WERI-Rb-1 (cell line): ENCODE data around the gene WFS1.

Experiments used
- DNase-seq: peaks from one replicate; pipeline ENCODE4 v3.0.0-alpha.2; 2020
- H3K27ac ChIP-seq: fragments of 250-450 bp; sonication (Bioruptor Pico); 2 replicates; pipeline ENCODE4 v1.5.1; 2020; ENCODE audit warnings: mild to moderate bottlenecking, moderate library complexity
- H3K27me3 ChIP-seq: fragments of 250-450 bp; sonication (Bioruptor Pico); 2 replicates; pipeline ENCODE4 v1.5.1; 2021; ENCODE audit warnings: mild to moderate bottlenecking, low read depth, moderate library complexity; ENCODE audit not compliant: insufficient read depth, severe bottlenecking
- H3K36me3 ChIP-seq: fragments of 250-450 bp; sonication (Bioruptor Pico); 2 replicates; pipeline ENCODE4 v1.5.1; 2020; ENCODE audit warnings: mild to moderate bottlenecking, moderate library complexity
- H3K4me3 ChIP-seq: 2 replicates; pipeline ENCODE4 v1.5.1; 2011; ENCODE audit warnings: low read depth, mild to moderate bottlenecking, control low read depth, low read length
- H3K9me3 ChIP-seq: fragments of 250-450 bp; sonication (Bioruptor Pico); 2 replicates; pipeline ENCODE4 v1.5.1; 2021; ENCODE audit warnings: mild to moderate bottlenecking, moderate library complexity; ENCODE audit not compliant: severe bottlenecking
- TF ChIP-seq, protein P1 (sequence below): IDR thresholded peaks from 2 replicates; pipeline ENCODE4 v1.5.1; 2011; ENCODE audit warnings: low read depth, mild to moderate bottlenecking, control low read depth, inconsistent platforms, low read length

The WFS1 gene

DNA sequence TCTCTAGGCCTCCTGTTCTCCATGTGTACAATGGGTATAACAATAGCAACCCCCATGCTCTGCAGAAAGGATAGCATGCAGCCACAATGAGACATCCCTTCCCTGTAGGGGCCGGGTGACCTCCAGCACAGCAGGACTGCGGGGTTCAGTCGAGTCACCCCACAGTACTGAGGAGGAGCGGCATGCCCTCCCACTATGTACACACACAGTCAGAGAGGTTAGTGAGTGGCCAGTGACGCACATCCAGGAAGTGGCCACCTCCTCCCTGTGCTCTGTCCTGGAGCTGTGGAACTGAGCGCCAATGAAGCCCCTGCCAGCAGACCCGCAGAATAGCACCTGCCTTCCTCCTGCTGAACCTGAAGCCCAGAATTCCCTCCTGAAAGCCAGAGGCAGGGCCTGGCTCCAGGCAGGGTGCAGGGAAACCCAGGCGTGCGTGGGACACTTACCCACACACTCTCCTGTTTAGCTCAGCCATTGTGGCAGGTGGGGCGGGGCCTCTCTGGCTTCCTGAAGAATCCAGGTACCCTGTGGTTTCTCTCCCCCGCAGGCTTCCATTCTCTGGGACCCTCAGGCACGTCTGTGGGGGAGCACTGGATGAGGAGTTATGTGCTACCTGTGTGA lies 50.0 kb downstream of the WFS1 start:
- TF ChIP-seq, protein P1, sequence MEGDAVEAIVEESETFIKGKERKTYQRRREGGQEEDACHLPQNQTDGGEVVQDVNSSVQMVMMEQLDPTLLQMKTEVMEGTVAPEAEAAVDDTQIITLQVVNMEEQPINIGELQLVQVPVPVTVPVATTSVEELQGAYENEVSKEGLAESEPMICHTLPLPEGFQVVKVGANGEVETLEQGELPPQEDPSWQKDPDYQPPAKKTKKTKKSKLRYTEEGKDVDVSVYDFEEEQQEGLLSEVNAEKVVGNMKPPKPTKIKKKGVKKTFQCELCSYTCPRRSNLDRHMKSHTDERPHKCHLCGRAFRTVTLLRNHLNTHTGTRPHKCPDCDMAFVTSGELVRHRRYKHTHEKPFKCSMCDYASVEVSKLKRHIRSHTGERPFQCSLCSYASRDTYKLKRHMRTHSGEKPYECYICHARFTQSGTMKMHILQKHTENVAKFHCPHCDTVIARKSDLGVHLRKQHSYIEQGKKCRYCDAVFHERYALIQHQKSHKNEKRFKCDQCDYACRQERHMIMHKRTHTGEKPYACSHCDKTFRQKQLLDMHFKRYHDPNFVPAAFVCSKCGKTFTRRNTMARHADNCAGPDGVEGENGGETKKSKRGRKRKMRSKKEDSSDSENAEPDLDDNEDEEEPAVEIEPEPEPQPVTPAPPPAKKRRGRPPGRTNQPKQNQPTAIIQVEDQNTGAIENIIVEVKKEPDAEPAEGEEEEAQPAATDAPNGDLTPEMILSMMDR = no peak
- no peak for DNase-seq
- Histone ChIP-seq H3K36me3 (peaks cover 3% of the 10 kb centered on the region; the same call in 1 of the 2 replicates), H3K27ac (no peak overlapping the region), H3K4me3 (no peak overlapping the region), H3K9me3 (peaks cover 7% of the 10 kb centered on the region), H3K27me3 (no peaks in the 10 kb centered on the region)

DNA sequence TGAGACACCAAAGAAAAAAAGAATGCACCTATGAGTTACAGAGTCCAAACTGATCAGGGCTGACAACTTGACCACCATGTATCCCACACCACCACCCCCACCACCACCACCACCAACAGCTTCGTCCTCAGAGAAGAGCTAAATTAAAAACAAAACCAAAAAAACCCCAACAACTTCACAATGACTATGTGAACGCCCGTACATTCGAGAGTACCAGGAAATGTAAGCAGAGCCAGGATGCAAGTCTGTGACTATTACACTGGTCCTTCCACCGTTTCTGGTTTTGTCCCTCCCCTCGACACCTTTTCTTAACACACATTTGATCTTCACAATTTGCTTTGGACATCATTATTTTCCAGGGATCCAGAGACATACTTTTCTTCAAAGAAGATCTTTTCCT lies 51.0 kb downstream of the WFS1 start:
- Histone ChIP-seq H3K9me3 (peaks cover 7% of the 10 kb centered on the region), H3K27me3 (no peaks in the 10 kb centered on the region), H3K36me3 (peaks cover 3% of the 10 kb centered on the region; the same call in 1 of the 2 replicates), H3K4me3 (no peak overlapping the region), H3K27ac (no peak overlapping the region)
- no peak for DNase-seq
- TF ChIP-seq, protein P1 = no peak

DNA sequence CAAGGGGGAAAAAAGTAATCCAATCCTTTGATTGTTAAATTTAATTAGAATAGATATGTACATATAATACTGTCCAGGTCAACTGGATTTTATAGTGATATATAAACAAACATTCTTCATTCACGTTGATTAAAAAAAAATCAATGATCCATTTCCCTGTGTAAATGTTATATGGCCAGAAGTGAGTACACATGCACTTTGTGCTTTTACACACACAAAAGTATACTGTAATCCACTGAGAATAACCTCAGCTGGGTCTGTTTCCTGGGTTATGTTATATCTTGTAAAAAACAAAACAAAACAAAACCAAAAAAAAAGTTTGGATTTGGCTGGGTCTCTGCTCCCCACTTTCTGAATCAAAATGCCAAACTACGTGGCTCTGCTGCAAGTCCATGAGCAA lies 51.7 kb downstream of the WFS1 start:
- TF ChIP-seq, protein P1 = no peak
- no peak overlapping the region for H3K4me3 ChIP-seq
- H3K36me3 ChIP-seq = peaks cover 3% of the 10 kb centered on the region; the same call in 1 of the 2 replicates
- H3K27me3 ChIP-seq = no peaks in the 10 kb centered on the region
- H3K27ac ChIP-seq = no peak overlapping the region
- no peak for DNase-seq
- H3K9me3 ChIP-seq = peaks cover 7% of the 10 kb centered on the region

- H3K27ac ChIP-seq = no peak overlapping the region
- no peaks in the 10 kb centered on the region for H3K27me3 ChIP-seq
- peaks cover 7% of the 10 kb centered on the region for H3K9me3 ChIP-seq
- peaks cover 3% of the 10 kb centered on the region; the same call in 1 of the 2 replicates for H3K36me3 ChIP-seq
- H3K4me3 ChIP-seq = no peak overlapping the region
- DNase-seq = no peak
- TF ChIP-seq, protein P1 = no peak
Observed at GRCh38 chr4:6322067-6322760, 52.6 kb downstream of the WFS1 start.

- no peak overlapping the region for H3K27ac ChIP-seq
- no peak overlapping the region for H3K4me3 ChIP-seq
- H3K36me3 ChIP-seq = peaks cover 3% of the 10 kb centered on the region; the same call in 1 of the 2 replicates
- no peak for DNase-seq
- no peaks in the 10 kb centered on the region for H3K27me3 ChIP-seq
- TF ChIP-seq, protein P1 = no peak
- peaks cover 7% of the 10 kb centered on the region for H3K9me3 ChIP-seq
Observed at GRCh38 chr4:6322761-6323566, 53.3 kb downstream of the WFS1 start.
